ENCODE data around the gene MKNK2. TPM values are rescaled to one million over a fixed set of nuclear protein-coding genes. Genes with fewer than 3 reads are reported as not detected.

Gene MKNK2
- total RNA-seq: 100 to 1,000 TPM; 126 to 265 (median 152) TPM

DNA sequence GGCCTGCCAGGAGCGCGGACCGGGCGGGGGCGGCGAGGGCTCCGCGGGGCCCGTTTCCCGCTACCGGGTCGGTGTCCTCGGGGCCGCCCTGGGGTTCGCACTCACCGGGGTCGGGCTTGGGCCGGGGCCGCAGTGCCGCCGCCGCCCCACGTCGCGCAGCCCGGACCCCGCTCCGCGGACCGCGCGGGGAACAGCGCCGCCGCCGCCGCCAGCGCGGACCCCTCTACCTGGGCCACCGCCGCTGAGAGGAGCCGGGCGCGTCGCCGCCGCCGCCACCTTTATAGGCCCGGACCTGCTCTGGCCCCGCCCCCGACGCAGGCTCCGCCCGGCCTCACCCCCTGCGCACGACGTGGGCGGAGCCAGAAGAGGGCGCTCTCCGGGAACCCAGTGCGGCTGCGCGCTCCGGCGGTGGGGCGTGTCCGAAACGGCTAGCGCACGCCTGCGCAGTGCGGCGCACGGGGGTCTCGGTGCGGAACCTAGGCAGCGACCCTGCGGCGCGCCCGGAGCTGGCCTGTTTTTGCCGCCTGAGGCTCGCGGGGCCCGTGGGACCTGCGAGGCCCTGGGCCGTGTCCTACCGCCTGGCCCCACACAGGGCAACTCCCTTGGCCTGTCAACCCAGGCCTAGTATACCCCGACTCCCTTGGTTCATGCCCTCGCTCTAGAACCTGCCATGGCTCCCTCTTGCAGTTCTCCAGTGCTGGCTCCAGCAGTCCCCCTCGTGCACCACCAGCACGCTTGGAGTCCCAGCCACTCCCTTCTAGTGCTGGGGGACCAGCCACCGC lies at the start of gene MKNK2:
Gene MKNK2, minus strand, starts transcription at position 254 of the 782 bp plus-strand sequence. CDS start 393 bp downstream, outside the sequence.
- DNase-seq (ENCODE audit: low spot score in 2 of 2): peak; percentile 89 to 94
- peak within 1 kb of the TSS; percentile 94 to 100 (median 98) for H3K4me3 ChIP-seq
- no peaks in the 10 kb centered on the region for H3K9me3 ChIP-seq
- no peaks in the 10 kb centered on the region for H3K27me3 ChIP-seq
- WGBS, 2 donors: 3 to 19% methylated on average over 6 to 36 of the region's 93 CpGs
- peaks cover 9 to 74% (median 62%) of the 10 kb centered on the region in 4 donors for H3K4me1 ChIP-seq
- H3K27ac ChIP-seq: peak within 1 kb of the TSS; percentile 99 to 100 (median 99)
- peaks cover 0 to 12% (median 4%) of the 10 kb centered on the region in 3 donors for H3K36me3 ChIP-seq
- TF ChIP-seq CTCF (IDR thresholded peaks at IDR 0.05) (peak; percentile 56 to 82 (median 79)), POLR2A (IDR thresholded peaks at IDR 0.05) (peak; percentile 100), EP300 (IDR thresholded peaks at IDR 0.05) (peak; percentile 94 to 98)

- Histone ChIP-seq H3K27ac (peak overlapping the region in 3 of 4 donors; percentile 11 to 98 (median 79)), H3K4me1 (peaks cover 0 to 30% (median 3%) of the 10 kb centered on the region in 4 donors), H3K9me3 (peaks cover 0 to 9% (median 0%) of the 10 kb centered on the region in 4 donors), H3K4me3 (no peak overlapping the region), H3K27me3 (no peaks in the 10 kb centered on the region), H3K36me3 (peaks cover 0 to 69% (median 6%) of the 10 kb centered on the region in 3 donors)
- TF ChIP-seq EP300 (IDR thresholded peaks at IDR 0.05): no peak
- no peak for TF ChIP-seq CTCF (IDR thresholded peaks at IDR 0.05)
- TF ChIP-seq POLR2A (IDR thresholded peaks at IDR 0.05): no peak
- DNase-seq (ENCODE audit: low spot score in 2 of 2): no peak
- 88 to 91% methylated on average over 8 to 11 of the region's 11 CpGs for WGBS, 2 donors
Measured at GRCh38 chr19:2100719-2101061, 49.6 kb upstream of the MKNK2 start.

DNA sequence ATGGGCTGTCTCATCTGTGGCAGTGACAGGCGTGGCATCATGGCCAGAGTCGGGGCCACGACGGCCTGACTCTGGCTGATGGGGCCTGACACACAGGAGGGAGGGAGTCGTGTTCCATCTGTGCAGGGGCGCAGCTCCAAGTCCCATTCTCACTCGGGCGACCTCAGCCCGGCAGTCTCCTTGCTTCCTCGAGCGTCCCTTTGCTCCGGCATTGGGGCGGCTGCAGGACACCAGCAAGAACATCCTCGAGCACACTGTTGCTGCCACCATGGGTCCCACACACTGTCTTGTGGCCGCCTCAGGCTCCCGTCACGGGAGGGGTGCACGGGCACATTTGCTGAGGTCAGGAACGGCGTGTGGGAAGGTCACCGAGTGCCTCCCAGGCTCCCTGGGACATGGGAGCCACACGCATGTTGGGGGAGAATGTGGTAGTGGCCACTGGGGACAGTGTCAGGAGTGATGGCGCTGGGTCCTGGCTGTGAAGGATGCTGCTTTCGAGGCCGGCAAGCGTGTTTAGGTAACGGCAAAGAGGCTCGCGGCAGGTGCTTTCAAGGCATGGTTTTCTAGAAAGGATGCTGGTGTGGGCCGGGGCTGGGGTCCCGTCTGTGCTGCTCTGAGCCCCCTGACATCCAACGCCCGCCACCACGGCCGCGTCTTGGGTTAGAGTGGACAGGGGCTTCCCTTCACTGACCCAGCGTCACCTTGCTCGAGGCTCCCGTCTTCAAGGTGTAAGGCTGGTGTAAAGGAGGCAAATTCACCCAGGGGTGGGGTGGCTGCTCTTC lies 49.1 kb upstream of the MKNK2 start:
- peaks cover 0 to 34% (median 7%) of the 10 kb centered on the region in 4 donors for H3K4me1 ChIP-seq
- H3K4me3 ChIP-seq: no peak overlapping the region
- H3K9me3 ChIP-seq: peaks cover 0 to 4% (median 0%) of the 10 kb centered on the region in 4 donors
- H3K27ac ChIP-seq: peak overlapping the region in 2 of 4 donors; percentile 79 to 98
- WGBS, 2 donors: 80 to 87% methylated on average over 34 to 39 of the region's 39 CpGs
- no peaks in the 10 kb centered on the region for H3K27me3 ChIP-seq
- peaks cover 0 to 63% (median 6%) of the 10 kb centered on the region in 3 donors for H3K36me3 ChIP-seq
- no peak for DNase-seq (ENCODE audit: low spot score in 2 of 2)
- TF ChIP-seq CTCF (IDR thresholded peaks at IDR 0.05) (no peak), POLR2A (IDR thresholded peaks at IDR 0.05) (no peak), EP300 (IDR thresholded peaks at IDR 0.05) (no peak)

DNA sequence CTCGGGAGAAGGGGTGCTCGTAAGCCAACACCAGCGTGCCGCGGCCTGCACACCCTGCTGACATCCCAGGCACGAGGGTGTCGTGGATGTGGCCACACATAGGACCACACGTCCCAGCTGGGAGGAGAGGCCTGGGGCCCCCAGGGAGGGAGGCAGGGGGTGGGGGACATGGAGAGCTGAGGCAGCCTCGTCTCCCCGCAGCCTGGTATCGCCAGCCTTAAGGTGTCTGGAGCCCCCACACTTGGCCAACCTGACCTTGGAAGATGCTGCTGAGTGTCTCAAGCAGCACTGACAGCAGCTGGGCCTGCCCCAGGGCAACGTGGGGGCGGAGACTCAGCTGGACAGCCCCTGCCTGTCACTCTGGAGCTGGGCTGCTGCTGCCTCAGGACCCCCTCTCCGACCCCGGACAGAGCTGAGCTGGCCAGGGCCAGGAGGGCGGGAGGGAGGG lies 48.0 kb upstream of the MKNK2 start:
- H3K36me3 ChIP-seq: peaks cover 0 to 53% (median 6%) of the 10 kb centered on the region in 3 donors
- 67 to 76% methylated on average over 12 to 16 of the region's 16 CpGs for WGBS, 2 donors
- H3K9me3 ChIP-seq: no peaks in the 10 kb centered on the region
- H3K4me1 ChIP-seq: peaks cover 0 to 45% (median 15%) of the 10 kb centered on the region in 4 donors
- H3K27me3 ChIP-seq: no peaks in the 10 kb centered on the region
- peak overlapping the region in 2 of 4 donors; percentile 36 to 98 for H3K27ac ChIP-seq
- TF ChIP-seq EP300 (IDR thresholded peaks at IDR 0.05) (no peak), CTCF (IDR thresholded peaks at IDR 0.05) (no peak), POLR2A (IDR thresholded peaks at IDR 0.05) (no peak)
- DNase-seq (ENCODE audit: low spot score in 2 of 2): no peak
- H3K4me3 ChIP-seq: no peak overlapping the region
